Activated CD8-positive, alpha-beta memory T cell treated with anti-CD3 and anti-CD28 coated beads for 4 hours (primary cell): ENCODE results near the gene KCNH2.
A peak's percentile ranks its signal among the peaks of the same experiment; 100 is the strongest.
"Not testable (repeated sequence)": the region's sequence is repeated elsewhere in the genome, so short reads cannot be mapped to it uniquely, and the experiment has no call there.

Source experiments
- DNase-seq, 2 donors: peaks; one replicate each; pipeline ENCODE4 v3.0.0-alpha.2; 2020; ENCODE audit warnings: low read depth in 2 of 2

KCNH2 gene, protein sequence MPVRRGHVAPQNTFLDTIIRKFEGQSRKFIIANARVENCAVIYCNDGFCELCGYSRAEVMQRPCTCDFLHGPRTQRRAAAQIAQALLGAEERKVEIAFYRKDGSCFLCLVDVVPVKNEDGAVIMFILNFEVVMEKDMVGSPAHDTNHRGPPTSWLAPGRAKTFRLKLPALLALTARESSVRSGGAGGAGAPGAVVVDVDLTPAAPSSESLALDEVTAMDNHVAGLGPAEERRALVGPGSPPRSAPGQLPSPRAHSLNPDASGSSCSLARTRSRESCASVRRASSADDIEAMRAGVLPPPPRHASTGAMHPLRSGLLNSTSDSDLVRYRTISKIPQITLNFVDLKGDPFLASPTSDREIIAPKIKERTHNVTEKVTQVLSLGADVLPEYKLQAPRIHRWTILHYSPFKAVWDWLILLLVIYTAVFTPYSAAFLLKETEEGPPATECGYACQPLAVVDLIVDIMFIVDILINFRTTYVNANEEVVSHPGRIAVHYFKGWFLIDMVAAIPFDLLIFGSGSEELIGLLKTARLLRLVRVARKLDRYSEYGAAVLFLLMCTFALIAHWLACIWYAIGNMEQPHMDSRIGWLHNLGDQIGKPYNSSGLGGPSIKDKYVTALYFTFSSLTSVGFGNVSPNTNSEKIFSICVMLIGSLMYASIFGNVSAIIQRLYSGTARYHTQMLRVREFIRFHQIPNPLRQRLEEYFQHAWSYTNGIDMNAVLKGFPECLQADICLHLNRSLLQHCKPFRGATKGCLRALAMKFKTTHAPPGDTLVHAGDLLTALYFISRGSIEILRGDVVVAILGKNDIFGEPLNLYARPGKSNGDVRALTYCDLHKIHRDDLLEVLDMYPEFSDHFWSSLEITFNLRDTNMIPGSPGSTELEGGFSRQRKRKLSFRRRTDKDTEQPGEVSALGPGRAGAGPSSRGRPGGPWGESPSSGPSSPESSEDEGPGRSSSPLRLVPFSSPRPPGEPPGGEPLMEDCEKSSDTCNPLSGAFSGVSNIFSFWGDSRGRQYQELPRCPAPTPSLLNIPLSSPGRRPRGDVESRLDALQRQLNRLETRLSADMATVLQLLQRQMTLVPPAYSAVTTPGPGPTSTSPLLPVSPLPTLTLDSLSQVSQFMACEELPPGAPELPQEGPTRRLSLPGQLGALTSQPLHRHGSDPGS

DNA sequence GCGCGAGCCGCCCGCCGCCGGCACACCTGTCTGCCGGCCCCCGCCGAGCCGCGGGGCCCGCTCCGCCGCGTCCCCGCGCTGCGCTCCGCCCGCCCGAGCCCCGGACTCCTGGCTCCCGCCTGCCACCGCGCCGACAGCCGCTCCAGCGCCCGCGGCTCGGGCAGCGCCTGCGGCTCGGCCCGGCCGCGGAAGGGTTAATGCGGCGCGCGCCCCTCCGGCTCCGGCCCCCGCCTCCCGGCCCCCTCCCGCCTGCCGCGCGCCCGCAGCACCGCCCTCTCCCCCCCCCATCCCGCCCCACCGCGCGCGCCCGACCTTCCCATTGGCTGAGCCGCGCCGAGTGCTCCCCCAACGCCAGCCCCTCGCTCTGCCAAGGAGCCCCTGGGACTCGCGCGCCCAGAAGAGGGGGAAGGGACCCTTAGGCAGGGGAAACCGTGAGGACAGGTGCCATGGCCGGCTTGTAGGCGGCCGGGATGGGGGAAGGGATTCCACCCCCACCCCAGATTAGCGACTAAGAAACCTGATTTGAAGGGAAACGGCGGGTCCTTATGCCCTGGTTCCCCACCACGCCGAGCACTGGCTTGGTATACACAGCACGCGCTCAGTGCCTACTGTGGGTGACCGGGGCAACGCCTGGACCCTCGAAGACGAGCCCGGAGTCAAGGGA is at the start of gene KCNH2:
Gene KCNH2 (minus strand): TSS at position 196 of the 664 bp plus-strand sequence. CDS start 408 bp downstream, outside the sequence.
- no peak for DNase-seq

DNA sequence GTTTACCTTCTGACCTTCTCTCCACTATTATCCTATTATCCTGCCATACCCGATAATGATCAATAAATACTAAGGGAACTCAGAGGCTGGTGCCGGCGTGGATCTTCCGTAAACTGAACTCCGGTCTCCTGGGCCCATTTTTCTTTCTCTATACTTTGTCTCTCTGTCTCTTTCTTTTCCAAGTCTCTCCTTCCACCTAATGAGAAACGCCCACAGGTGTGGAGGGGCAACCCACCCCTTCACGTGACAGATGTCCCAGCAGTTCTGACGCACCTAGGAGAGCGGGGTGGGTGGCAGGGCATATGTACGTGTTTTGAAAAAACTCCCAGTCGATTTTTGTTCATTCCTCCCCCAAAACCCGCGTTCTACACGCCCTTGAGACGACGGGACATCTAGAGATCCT is 49.6 kb upstream of the KCNH2 start:
- not testable (repeated sequence) for DNase-seq

- not testable (repeated sequence) for DNase-seq
These were observed 48.9 kb upstream of the KCNH2 start for GRCh38 chr7:151026771-151027727.

- no peak for DNase-seq
These were observed 48.0 kb upstream of the KCNH2 start for GRCh38 chr7:151025924-151026671.

DNA sequence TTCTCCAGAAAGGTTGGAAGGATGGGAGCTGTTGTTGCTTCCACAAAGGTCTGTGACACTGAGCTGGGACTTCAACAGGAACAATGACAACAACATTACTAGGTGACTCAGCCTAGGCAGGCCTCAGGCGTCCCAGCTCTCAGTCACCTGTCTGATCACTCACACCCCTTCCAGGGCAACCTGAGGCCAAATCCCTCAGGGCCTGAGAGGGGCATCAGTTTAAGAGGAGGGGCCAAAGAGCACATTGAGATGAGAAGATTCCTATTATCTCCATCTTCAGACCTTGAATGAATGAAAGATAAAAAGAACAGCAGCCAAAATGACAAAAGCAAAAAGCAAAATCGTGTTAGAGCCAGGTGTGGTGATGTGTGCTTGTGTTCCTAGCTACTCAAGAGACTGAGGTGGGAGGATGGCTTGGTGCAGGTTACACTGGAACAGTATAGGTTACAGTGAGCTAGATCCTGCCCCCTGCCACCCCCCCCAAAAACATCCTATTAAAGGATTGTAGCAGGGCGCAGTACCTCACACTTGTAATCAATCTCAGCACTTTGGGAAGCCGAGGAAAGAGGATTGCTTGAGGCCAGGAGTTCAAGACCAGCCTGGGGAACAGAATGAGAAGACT is 46.4 kb upstream of the KCNH2 start, which contains the start of gene ATG9B:
Gene ATG9B (minus strand): TSS at position 60 of the 622 bp plus-strand sequence. CDS start 71 bp downstream, outside the sequence.
- no peak for DNase-seq

- no peak for DNase-seq
These were observed 45.1 kb upstream of the KCNH2 start for GRCh38 chr7:151023232-151023631.

- DNase-seq, result no peak
These were observed 42.1 kb upstream of the KCNH2 start for GRCh38 chr7:151020231-151020630.

- DNase-seq, result no peak
These were observed 41.0 kb upstream of the KCNH2 start for GRCh38 chr7:151019130-151019447.

DNA sequence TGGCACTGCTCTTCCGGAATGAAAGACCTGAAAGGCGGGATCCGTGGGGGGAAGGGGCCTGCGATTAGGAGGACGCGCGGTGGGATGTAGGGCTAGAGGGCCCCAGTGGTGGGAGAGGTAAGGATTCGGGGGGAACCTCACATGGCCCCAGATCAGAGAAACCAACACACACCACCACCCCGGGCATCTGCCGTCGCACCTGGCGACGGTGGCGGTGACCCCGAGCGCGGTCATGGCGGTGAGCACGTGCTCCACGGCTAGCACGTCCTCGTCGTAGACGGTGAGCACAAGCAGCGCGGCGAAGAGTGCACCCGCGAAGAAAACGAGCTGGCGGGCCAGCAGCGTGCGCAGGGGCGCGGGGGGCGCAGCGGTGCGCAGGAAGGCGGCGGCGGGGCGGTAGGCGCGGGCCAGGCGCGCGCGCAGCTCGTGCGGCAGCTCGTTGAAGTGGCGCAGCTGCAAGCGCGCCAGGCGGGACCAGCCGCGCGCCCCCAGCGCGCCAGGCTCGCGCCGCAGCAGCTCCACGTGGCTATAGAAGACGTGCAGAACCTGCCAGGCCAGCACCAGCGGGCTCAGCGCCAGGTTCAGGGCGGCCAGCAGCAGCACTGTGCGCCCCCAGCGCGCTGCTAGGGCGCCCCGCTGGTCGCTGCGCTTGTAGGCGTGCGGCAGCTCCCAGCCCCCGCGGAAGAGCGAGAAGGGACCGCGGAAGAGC is 40.5 kb upstream of the KCNH2 start:
- no peak for DNase-seq

DNA sequence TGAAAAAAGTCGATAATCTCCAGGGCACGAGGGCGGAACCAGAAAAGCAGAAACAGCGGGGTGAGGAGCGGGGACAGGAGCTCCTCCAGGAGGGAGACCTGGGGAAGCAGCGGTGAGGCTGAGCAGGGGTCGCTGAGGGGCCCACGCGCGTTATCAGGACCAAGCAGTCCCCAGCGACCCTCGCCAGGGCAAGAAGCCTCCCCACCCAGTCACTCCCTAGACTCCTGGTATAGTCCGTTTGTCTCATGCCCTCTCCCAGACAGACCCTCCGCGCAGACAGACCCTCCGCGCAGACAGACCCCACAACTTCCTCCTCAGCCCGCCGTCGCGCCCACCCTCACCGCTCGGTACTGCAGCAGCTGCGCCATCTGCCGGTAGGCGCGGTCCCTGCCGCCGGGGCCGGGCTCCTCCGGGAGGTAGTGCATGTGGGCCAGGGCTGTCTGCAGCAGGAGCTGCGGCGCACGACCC is 39.9 kb upstream of the KCNH2 start:
- peak; percentile 56 to 63 for DNase-seq

- no peak for DNase-seq
These were observed 39.3 kb upstream of the KCNH2 start for GRCh38 chr7:151017370-151017952.

GRCh38 chr7:151016942-151017341 is 38.8 kb upstream of the KCNH2 start:
- DNase-seq, result no peak

- DNase-seq, result no peak
These were observed 38.4 kb upstream of the KCNH2 start for GRCh38 chr7:151016505-151016904.

DNA sequence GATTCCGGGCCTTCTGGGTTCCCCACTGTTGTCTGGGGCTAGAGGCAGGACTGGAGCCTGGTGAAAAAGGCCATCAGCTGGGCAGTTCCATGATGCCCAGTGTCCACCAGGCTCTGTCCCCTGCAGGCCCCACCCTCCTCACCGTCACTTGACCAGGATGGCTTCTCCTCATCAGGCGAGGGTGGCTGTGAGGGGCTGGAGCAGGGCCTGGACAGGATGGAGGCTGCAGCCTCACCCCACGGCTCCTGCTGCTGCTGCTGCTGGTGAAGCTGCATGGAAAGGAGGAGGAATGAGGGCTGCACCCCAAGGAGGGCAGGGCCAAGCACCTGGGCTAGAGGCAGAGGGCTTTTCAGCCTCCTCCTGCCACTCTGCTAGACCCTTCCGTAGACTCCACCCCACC is 37.8 kb upstream of the KCNH2 start:
- DNase-seq, result no peak

- no peak for DNase-seq
These were observed 36.8 kb upstream of the KCNH2 start for GRCh38 chr7:151014950-151015349.

DNA sequence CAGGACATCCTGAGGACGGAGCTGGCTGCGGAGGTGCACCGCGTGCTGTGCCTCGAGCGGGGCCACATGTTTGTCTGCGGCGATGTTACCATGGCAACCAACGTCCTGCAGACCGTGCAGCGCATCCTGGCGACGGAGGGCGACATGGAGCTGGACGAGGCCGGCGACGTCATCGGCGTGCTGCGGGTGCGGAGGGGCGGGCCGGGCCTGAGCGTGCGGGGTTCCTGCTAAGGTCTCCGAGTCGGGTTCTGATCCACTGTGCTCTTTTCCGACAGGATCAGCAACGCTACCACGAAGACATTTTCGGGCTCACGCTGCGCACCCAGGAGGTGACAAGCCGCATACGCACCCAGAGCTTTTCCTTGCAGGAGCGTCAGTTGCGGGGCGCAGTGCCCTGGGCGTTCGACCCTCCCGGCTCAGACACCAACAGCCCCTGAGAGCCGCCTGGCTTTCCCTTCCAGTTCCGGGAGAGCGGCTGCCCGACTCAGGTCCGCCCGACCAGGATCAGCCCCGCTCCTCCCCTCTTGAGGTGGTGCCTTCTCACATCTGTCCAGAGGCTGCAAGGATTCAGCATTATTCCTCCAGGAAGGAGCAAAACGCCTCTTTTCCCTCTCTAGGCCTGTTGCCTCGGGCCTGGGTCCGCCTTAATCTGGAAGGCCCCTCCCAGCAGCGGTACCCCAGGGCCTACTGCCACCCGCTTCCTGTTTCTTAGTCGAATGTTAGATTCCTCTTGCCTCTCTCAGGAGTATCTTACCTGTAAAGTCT is 35.8 kb upstream of the KCNH2 start:
- DNase-seq, result peak; percentile 53 to 74

DNA sequence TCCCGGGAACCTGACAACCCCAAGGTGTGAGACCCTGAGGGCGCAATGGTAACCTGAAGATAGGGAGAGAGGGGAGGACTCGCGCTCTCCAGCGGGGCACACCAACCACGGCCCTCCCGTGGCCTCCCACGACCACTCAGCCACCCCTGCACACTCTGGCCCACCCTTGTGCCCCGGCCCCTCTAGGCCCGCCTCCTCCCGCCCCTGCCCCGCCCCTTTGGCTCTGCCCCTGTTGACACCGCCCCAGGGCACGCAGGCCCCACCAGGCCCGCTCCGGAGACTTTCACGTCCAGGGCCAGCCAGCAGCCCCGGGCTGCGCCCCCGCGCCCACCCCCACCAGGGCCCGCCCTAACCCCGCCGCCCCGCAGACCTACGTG is 35.2 kb upstream of the KCNH2 start:
- no peak for DNase-seq
